ENCODE data around the gene OR51L1.

- TF ChIP-seq CTCF (IDR thresholded peaks at IDR 0.05; ENCODE audit: insufficient read depth, low read depth, low read length): no peak
- TF ChIP-seq EZH2 (IDR thresholded peaks at IDR 0.05; ENCODE audit: insufficient read depth, low read length): no peak
These were observed 31.8 kb upstream of the OR51L1 start for GRCh38 chr11:4962816-4963215.
